Activated CD8-positive, alpha-beta T cell treated with anti-CD3 and anti-CD28 coated beads, Interleukin-2, amount 10 ng/mL, durations not matched to agents 7 days and 5 days (primary cell): ENCODE results near the gene TMEM38B. TPM values are rescaled to one million over a fixed set of nuclear protein-coding genes. Genes with fewer than 3 reads are reported as not detected.

Experiments used
- ATAC-seq: fragments of 150-1000 bp; cut with Tn5 transposase; one replicate; pipeline ENCODE4 v1.10.0; 2021; ENCODE audit warnings: moderate library complexity
- CTCF ChIA-PET: fragments of 350-600 bp; sonication (Branson Sonifier 250); formaldehyde crosslinking; loops from one replicate; lab custom pipeline; 2021; ENCODE audit warnings: antibody characterized with exemption; lab: Charles Lee
- POLR2A ChIA-PET: fragments of 350-600 bp; sonication (Branson Sonifier 250); formaldehyde crosslinking; loops from one replicate; lab custom pipeline; 2021; ENCODE audit warnings: antibody characterized with exemption; lab: Charles Lee
- DNase-seq: peaks from one replicate; pipeline ENCODE4 v3.0.0-alpha.2; 2020
- H3K27ac Mint-ChIP-seq: one replicate; pipeline ENCODE4 v1.8.0; 2021; ENCODE audit warnings: mild to moderate bottlenecking, mixed read lengths
- H3K27me3 Mint-ChIP-seq: one replicate; pipeline ENCODE4 v1.8.0; 2021; ENCODE audit warnings: low read depth, mixed read lengths
- H3K36me3 Mint-ChIP-seq: one replicate; pipeline ENCODE4 v1.8.0; 2021; ENCODE audit warnings: low read depth, mixed read lengths
- H3K4me1 Mint-ChIP-seq: one replicate; pipeline ENCODE4 v1.8.0; 2021; ENCODE audit warnings: low read depth, mixed read lengths
- H3K4me3 Mint-ChIP-seq: one replicate; pipeline ENCODE4 v1.8.0; 2021; ENCODE audit warnings: mild to moderate bottlenecking, mixed read lengths
- H3K9me3 Mint-ChIP-seq: one replicate; pipeline ENCODE4 v1.8.0; 2022; ENCODE audit warnings: mixed read lengths; ENCODE audit not compliant: insufficient read depth
- total RNA-seq, 2 experiments: library from RNA; stranded (reverse); gene quantifications; one replicate each; pipeline ENCODE4 v1.2.3, GENCODE V29; 2021

TMEM38B gene
- total RNA-seq, 2 experiments from 2014 or later: 6.4 to 7.5 TPM

DNA sequence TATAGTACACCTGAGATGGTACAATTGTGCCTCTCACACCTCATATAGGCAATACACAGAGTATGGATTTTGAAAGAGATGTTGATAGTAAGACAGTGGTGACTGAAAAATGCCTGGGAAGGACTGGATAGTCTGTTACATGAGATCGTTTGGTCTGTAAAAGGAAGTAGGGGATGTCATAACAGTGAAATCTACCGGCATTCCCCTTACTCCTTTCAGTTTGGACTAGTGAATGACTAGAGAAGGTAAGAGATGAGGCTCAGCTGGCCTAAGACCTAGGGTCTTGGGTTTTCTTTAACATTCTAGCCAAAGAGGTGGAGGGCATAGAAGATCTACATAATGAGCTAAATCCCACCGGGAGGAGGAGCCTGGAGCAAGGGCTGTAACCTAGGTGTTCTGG lies 24.0 kb upstream of the TMEM38B start:
- DNase-seq (no peak), ATAC-seq (no peak)
- H3K27me3 Mint-ChIP-seq: peaks cover 6% of the 10 kb centered on the region
- CTCF ChIA-PET: no interaction called here
- POLR2A ChIA-PET: no interaction called here
- no peaks in the 10 kb centered on the region for H3K36me3 Mint-ChIP-seq
- no peak overlapping the region for H3K4me3 Mint-ChIP-seq
- no peak overlapping the region for H3K27ac Mint-ChIP-seq
- no peaks in the 10 kb centered on the region for H3K9me3 Mint-ChIP-seq
- no peaks in the 10 kb centered on the region for H3K4me1 Mint-ChIP-seq

DNA sequence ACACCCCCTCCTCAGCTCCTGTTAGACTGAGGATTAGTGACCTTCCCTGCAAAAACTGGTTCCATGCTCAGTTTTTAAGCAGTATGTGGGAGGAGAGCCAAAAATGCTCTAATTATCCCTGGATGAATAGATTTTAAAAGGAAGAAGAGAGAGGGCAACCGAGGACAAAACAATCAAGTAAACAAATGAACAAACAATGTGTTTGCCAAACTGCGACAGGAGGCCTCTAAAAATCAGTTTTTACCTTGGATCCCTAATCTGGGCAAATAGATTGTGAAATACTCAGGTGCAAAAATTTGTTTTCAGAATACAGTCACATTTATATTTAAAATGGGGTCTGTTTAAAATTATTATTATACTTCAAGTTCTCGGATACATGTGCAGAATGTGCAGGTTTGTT lies 23.6 kb upstream of the TMEM38B start:
- DNase-seq (no peak), ATAC-seq (no peak)
- Mint-ChIP-seq H3K36me3 (no peaks in the 10 kb centered on the region), H3K4me1 (no peaks in the 10 kb centered on the region), H3K27ac (no peak overlapping the region), H3K27me3 (peaks cover 6% of the 10 kb centered on the region), H3K9me3 (no peaks in the 10 kb centered on the region), H3K4me3 (no peak overlapping the region)
- ChIA-PET POLR2A (no interaction called here), CTCF (no interaction called here)

DNA sequence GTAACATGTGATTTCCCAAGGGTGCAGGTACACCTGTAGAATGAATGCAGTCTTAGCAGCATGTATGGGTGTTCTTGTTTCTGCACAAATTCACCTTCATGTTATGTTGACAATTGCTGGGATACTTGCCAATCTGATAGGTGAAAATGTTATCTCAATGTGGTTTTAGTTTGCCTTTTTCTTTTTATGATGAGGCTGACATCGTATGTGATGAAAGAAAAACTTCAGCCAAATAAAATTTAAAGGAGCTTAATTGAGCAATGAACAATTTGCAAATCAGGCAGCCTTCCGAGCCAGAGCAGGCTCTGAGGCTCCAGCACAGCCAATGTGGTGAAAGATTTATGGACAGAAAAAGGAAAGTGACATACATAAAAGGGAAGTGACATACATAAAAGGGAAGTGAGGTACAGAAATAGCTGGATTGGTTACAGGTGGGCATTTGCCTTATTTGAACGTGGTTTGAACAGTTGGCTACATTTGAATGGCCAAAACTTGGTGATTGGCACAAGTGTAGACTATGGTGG lies 21.6 kb upstream of the TMEM38B start:
- no peak for ATAC-seq
- no peaks in the 10 kb centered on the region for H3K4me1 Mint-ChIP-seq
- H3K27ac Mint-ChIP-seq: no peak overlapping the region
- no peak for DNase-seq
- peaks cover 4% of the 10 kb centered on the region for H3K27me3 Mint-ChIP-seq
- H3K9me3 Mint-ChIP-seq: no peaks in the 10 kb centered on the region
- H3K4me3 Mint-ChIP-seq: no peak overlapping the region
- CTCF ChIA-PET: interaction anchor here (0.6 kb wide), 1 partner anchor 8 kb away, joined by 4 read pairs; no protein-coding TSS in a partner anchor
- POLR2A ChIA-PET: interaction anchor here (1.0 kb wide), 1 partner anchor 924 kb away, joined by 3 read pairs; no protein-coding TSS in a partner anchor
- H3K36me3 Mint-ChIP-seq: no peaks in the 10 kb centered on the region

DNA sequence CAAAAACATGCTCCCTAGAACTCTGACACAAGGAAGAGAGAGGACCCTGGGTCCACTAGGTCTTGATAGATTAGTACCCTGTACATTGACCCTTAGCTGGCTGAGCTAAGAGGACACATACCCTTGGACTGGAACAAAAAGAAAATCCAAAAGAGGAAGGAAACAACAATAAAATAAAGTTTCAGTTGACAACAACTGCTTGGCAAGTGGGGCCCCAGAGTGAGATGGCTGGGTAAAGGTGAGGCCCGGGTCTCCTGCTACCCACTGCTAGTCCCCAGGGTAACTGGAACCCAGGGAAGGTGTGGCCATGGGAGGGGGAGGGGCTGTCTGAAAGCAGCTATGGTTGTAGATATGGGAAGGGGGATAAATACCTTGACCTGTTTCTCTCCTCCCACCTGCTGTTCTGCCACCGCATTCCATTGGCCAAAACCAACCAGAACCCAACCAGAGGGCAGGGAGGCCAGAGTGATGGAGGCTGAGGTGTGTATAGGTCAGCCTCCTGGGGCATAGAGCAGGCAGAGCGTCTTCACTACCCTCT lies 20.4 kb upstream of the TMEM38B start:
- DNase-seq (no peak), ATAC-seq (no peak)
- no peaks in the 10 kb centered on the region for H3K9me3 Mint-ChIP-seq
- H3K4me1 Mint-ChIP-seq: no peaks in the 10 kb centered on the region
- H3K27ac Mint-ChIP-seq: no peak overlapping the region
- H3K36me3 Mint-ChIP-seq: no peaks in the 10 kb centered on the region
- no peak overlapping the region for H3K4me3 Mint-ChIP-seq
- ChIA-PET CTCF (no interaction called here), POLR2A (no interaction called here)
- peaks cover 4% of the 10 kb centered on the region for H3K27me3 Mint-ChIP-seq

DNA sequence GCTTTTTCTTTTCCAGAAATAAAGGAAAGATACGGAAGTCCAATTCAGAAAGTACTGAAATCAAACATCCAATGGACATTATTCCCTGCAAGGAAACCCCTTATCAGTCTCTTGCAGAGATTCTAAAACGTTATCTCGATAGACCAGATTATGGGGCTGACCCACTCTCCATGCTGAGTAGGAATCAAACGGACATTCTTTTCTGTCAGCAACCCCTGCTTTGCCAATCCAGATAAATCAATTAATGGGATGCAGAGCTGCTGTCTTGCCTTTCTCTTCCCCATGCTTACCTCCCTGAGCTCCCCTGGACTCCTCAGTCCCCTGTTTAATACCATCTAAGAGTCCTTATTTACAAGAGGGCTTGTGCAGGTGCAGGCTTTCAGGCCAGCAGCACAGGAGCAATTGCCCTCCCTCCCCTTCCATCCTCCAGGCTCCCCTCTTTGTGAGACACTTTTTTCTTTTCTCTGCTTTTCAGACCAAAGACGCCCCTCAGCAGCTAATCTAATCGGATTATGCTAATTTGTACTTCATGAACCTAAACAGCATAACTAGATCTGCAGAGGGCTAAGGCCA lies 17.9 kb upstream of the TMEM38B start:
- ChIA-PET CTCF (interaction anchor here (1.4 kb wide), 1 partner anchor 18 kb away, joined by 3 read pairs; no protein-coding TSS in a partner anchor), POLR2A (no interaction called here)
- Mint-ChIP-seq H3K27me3 (no peaks in the 10 kb centered on the region), H3K4me3 (no peak overlapping the region), H3K9me3 (no peaks in the 10 kb centered on the region), H3K27ac (no peak overlapping the region), H3K4me1 (no peaks in the 10 kb centered on the region), H3K36me3 (no peaks in the 10 kb centered on the region)
- ATAC-seq (no peak), DNase-seq (no peak)

DNA sequence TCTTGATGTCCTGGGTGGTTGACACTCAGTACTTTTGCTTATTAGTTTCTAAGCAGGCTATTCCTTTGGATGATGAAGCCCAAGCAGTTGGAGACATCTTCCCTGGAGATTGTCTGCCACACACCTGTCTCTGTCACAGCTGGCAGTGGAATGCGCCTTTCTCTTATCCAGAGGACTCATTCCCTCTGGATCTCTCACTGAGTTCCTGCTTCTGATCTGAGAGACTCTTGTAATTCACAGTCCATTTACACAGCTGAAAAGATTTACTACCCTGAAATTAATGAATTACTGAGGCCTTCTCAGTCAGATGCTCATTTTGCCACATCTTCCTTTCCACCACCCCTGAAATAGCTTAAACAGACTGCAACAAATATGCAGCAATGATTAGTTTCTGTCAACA lies 16.2 kb upstream of the TMEM38B start:
- no peaks in the 10 kb centered on the region for H3K27me3 Mint-ChIP-seq
- ChIA-PET POLR2A (no interaction called here), CTCF (no interaction called here)
- H3K9me3 Mint-ChIP-seq: no peaks in the 10 kb centered on the region
- DNase-seq: no peak
- ATAC-seq: no peak
- H3K27ac Mint-ChIP-seq: no peak overlapping the region
- no peaks in the 10 kb centered on the region for H3K36me3 Mint-ChIP-seq
- no peak overlapping the region for H3K4me3 Mint-ChIP-seq
- no peaks in the 10 kb centered on the region for H3K4me1 Mint-ChIP-seq

DNA sequence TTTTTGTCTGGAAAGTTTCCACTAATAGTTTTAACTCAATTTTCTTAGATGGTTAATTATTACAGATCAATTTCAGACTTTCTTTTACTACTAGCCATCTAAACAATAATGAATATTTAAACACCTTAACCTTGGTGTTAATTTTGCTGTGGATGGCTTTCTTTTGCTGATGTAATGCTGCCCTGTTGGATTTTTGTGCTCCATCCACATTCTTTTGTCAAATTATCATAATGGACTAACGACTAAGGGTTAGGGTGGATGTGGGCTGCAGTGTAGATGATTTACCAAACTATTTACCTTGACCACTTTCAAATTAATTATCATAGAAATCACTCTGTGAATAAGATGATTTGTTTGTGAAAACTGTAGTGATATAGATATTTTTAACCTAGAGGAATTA lies 15.6 kb upstream of the TMEM38B start:
- Mint-ChIP-seq H3K36me3 (no peaks in the 10 kb centered on the region), H3K27ac (no peak overlapping the region), H3K4me1 (no peaks in the 10 kb centered on the region), H3K27me3 (no peaks in the 10 kb centered on the region), H3K9me3 (no peaks in the 10 kb centered on the region), H3K4me3 (no peak overlapping the region)
- CTCF ChIA-PET: interaction anchor here (1.4 kb wide), 1 partner anchor 40 kb away, joined by 3 read pairs; no protein-coding TSS in a partner anchor
- POLR2A ChIA-PET: no interaction called here
- ATAC-seq (no peak), DNase-seq (no peak)

DNA sequence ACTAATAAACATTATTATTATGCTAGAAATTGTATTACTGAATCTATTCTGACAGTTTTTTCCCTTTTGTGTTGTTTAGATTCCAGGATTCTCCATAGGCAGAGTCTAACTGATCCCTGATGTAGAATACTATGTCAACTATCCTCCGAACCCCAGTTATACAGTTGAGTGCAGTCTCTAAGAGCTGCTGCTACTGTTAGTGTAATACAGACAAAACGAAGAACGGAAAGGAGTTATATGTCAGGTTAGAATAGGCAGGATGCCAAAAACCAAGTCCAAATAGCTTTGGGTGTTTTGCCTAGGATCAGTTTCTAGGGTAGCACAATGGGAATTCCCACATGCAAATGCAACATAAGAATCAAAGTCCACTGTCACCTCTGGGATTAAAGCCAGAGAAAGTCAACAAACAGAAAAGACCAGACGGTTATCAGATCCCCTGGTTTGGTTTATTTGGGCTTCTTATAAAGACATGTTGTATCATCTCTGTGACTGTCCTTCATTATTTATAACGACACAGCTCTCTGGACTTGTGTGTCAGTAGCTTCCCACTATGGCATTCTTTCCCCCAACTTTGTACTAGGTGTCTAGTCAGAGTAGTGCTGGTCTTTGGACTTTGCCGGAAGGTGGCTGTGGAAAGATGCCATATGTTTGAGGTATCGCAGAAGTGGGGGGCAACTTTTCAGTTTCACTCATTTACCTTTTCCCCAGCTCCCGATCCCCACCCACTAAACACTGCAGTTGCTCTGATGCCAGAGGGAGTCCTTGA lies 14.9 kb upstream of the TMEM38B start:
- no peaks in the 10 kb centered on the region for H3K9me3 Mint-ChIP-seq
- ATAC-seq (no peak), DNase-seq (no peak)
- H3K4me1 Mint-ChIP-seq: no peaks in the 10 kb centered on the region
- no peaks in the 10 kb centered on the region for H3K27me3 Mint-ChIP-seq
- H3K36me3 Mint-ChIP-seq: no peaks in the 10 kb centered on the region
- H3K27ac Mint-ChIP-seq: no peak overlapping the region
- no peak overlapping the region for H3K4me3 Mint-ChIP-seq
- ChIA-PET POLR2A (no interaction called here), CTCF (interaction anchor here (0.7 to 1.4 kb wide), 2 partner anchors 14 to 39 kb away, joined by 3 read pairs; no protein-coding TSS in a partner anchor)

DNA sequence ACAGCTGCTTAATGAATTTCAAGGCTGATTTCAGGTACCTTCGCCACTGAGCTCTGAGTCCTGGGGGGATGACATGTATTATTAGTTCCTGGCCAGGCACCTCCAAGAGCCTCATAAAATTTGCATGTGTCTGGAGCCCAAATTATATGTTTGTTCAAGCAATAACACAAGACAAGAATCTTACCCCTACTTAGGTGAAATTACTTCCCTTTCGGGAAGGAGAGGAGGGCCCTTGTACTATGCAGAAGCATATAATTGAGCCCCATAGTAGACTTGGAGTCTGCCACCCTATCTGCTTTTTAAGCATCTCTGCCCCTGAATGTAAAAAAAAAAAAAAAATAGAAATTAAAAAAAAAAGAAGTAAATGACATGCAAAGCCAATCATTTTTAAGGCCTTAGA lies 13.0 kb upstream of the TMEM38B start:
- Mint-ChIP-seq H3K9me3 (no peaks in the 10 kb centered on the region), H3K4me1 (no peaks in the 10 kb centered on the region), H3K4me3 (no peak overlapping the region), H3K27ac (no peak overlapping the region), H3K27me3 (peaks cover 4% of the 10 kb centered on the region), H3K36me3 (no peaks in the 10 kb centered on the region)
- POLR2A ChIA-PET: interaction anchor here (1.0 kb wide), 1 partner anchor 13 kb away, joined by 3 read pairs; the partner anchor contains the start of gene TMEM38B
- CTCF ChIA-PET: no interaction called here
- DNase-seq: no peak
- no peak for ATAC-seq

DNA sequence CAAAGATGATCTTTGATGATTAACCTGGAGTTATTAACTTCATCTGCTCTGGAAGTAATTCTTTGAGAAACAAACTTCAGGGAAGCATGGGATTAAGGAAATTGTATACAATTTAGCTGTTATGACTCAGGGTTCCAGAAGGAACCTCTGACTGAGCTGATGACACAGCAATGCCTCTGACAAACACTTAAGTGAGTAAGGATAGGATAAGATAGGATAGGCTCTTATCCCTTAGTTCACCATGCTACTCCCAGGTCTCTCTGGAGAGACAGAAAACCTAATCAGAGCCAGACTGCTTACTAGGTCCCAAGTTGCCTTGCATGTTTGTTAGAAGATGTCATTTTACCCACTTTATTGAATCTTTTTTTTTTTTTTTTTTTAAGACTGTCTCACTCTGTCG lies 12.6 kb upstream of the TMEM38B start:
- Mint-ChIP-seq H3K27ac (no peak overlapping the region), H3K4me3 (no peak overlapping the region), H3K4me1 (no peaks in the 10 kb centered on the region), H3K9me3 (no peaks in the 10 kb centered on the region), H3K27me3 (peaks cover 4% of the 10 kb centered on the region), H3K36me3 (no peaks in the 10 kb centered on the region)
- ChIA-PET POLR2A (no interaction called here), CTCF (no interaction called here)
- DNase-seq: no peak
- ATAC-seq: no peak

DNA sequence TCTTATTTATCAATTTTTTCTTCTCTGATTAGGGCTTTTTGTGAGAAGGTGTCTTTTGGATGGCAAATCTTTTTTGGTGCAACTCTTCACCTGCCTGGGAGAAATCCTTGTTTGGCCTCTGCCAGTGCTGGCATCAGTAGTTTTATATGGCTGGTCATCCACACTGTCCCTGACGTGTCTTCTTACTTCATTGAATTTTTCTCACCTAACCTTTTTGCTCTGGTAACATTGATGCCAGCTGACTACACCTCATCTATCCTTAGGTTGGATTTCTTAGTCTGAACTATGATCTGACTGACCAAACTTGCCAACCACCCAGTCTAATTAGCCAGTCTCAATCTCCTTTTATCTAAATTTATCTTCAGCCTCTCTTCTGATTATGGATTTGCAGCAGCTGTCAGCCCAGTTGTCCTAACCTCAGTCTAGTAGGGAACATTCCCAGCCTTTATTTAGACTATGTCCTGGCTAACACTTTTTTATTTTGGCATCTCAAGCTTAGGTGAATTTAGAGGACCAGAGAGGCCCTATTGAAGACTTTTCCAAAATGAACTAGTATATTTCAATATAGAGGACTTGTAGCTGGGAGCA lies 10.6 kb upstream of the TMEM38B start:
- POLR2A ChIA-PET: no interaction called here
- Mint-ChIP-seq H3K9me3 (no peaks in the 10 kb centered on the region), H3K27ac (no peak overlapping the region), H3K4me3 (no peak overlapping the region), H3K27me3 (peaks cover 14% of the 10 kb centered on the region), H3K4me1 (no peaks in the 10 kb centered on the region), H3K36me3 (no peaks in the 10 kb centered on the region)
- CTCF ChIA-PET: no interaction called here
- ATAC-seq (no peak), DNase-seq (no peak)

DNA sequence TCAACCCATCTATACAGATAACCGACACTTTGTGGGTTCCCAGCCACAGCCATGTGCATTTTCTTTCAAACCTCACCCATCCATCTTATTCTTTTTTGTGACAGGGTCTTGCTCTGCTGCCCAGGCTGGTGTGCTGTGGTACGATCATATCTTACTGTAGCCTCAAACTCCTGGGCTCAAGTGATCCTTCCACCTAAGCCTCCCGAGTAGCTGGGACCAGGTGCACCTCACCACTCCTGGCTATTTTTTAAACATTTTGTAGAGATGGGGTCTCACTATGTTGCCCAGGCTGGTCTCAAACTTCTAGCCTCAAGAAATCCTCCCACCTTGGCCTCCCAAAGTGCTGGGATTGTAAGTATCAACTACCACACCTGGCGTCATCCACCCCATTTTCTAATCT lies 7.4 kb upstream of the TMEM38B start:
- Mint-ChIP-seq H3K4me1 (no peaks in the 10 kb centered on the region), H3K9me3 (no peaks in the 10 kb centered on the region), H3K27me3 (peaks cover 26% of the 10 kb centered on the region), H3K4me3 (no peak overlapping the region), H3K27ac (no peak overlapping the region), H3K36me3 (no peaks in the 10 kb centered on the region)
- ChIA-PET CTCF (no interaction called here), POLR2A (no interaction called here)
- DNase-seq (no peak), ATAC-seq (no peak)
